ENCODE data around the gene PLSCR2.
"Not testable (repeated sequence)": the region's sequence is repeated elsewhere in the genome, so short reads cannot be mapped to it uniquely, and the experiment has no call there.

Gene PLSCR2

GRCh38 chr3:146476094-146476740, 6.9 kb upstream of the PLSCR2 start:
- no peak for FAIRE-seq

- not testable (repeated sequence) for FAIRE-seq
Measured at GRCh38 chr3:146474976-146475375, 5.6 kb upstream of the PLSCR2 start.

- no peak for FAIRE-seq
Measured at GRCh38 chr3:146473726-146474125, 4.4 kb upstream of the PLSCR2 start.

- no peak for FAIRE-seq
Measured at GRCh38 chr3:146472611-146473010, 3.2 kb upstream of the PLSCR2 start.

- no peak for FAIRE-seq
Measured at GRCh38 chr3:146471012-146471411, 1.7 kb upstream of the PLSCR2 start.

GRCh38 chr3:146470425-146470990, 1.1 kb upstream of the PLSCR2 start:
- no peak for FAIRE-seq

GRCh38 chr3:146468671-146469149, 651 bp downstream of the PLSCR2 start:
- no peak for FAIRE-seq

GRCh38 chr3:146468234-146468633, 1.1 kb downstream of the PLSCR2 start:
- no peak for FAIRE-seq

- peak; percentile 92 for FAIRE-seq
Measured at GRCh38 chr3:146466604-146467003, 2.8 kb downstream of the PLSCR2 start.

GRCh38 chr3:146465693-146466465, 3.5 kb downstream of the PLSCR2 start:
- FAIRE-seq, result no peak

GRCh38 chr3:146464783-146465182, 4.6 kb downstream of the PLSCR2 start:
- no peak for FAIRE-seq

GRCh38 chr3:146464005-146464595, 5.3 kb downstream of the PLSCR2 start:
- FAIRE-seq, result no peak

- no peak for FAIRE-seq
Measured at GRCh38 chr3:146454796-146455195, 14.6 kb downstream of the PLSCR2 start.

- FAIRE-seq, result no peak
Measured at GRCh38 chr3:146449613-146450012, 19.7 kb downstream of the PLSCR2 start.

GRCh38 chr3:146449076-146449475, 20.3 kb downstream of the PLSCR2 start:
- FAIRE-seq, result no peak

- no peak for FAIRE-seq
Measured at GRCh38 chr3:146446026-146446425, 23.3 kb downstream of the PLSCR2 start.

GRCh38 chr3:146440310-146440709, 29.1 kb downstream of the PLSCR2 start:
- FAIRE-seq, result not testable (repeated sequence)

GRCh38 chr3:146432066-146432465, 37.3 kb downstream of the PLSCR2 start:
- FAIRE-seq, result no peak

GRCh38 chr3:146431240-146431639, 38.1 kb downstream of the PLSCR2 start:
- no peak for FAIRE-seq

GRCh38 chr3:146425341-146425740, 44.0 kb downstream of the PLSCR2 start:
- FAIRE-seq, result no peak

- no peak for FAIRE-seq
Measured at GRCh38 chr3:146421819-146422759, 47.3 kb downstream of the PLSCR2 start.

- FAIRE-seq, result peak; percentile 80
Measured at GRCh38 chr3:146416366-146416765, 53.0 kb downstream of the PLSCR2 start.

All from endometrium (tissue), 2 donors.